Activated CD8-positive, alpha-beta memory T cell treated with anti-CD3 and anti-CD28 coated beads for 1 hour (primary cell): ENCODE data around the gene RPL37.
"Not testable (repeated sequence)": the region's sequence is repeated elsewhere in the genome, so short reads cannot be mapped to it uniquely, and the experiment has no call there.

Source experiments
- DNase-seq, 2 donors: peaks; one replicate each; pipeline ENCODE4 v3.0.0-alpha.2; 2020; ENCODE audit warnings: low read depth in 1 of 2; ENCODE audit errors: extremely low read depth in 1 of 2

Gene RPL37

GRCh38 chr5:40834849-40835787 is at the start of gene RPL37:
TSS of gene RPL37 (minus strand) at chr5:40835222. CDS start at chr5:40835185, 37 bp downstream.
- peak; percentile 74 to 78 for DNase-seq

GRCh38 chr5:40883051-40883450 is 48.0 kb upstream of the RPL37 start:
- DNase-seq, result not testable (repeated sequence)

GRCh38 chr5:40882291-40882690 is 47.3 kb upstream of the RPL37 start:
- no peak for DNase-seq

- DNase-seq, result no peak
These were observed 44.3 kb upstream of the RPL37 start for GRCh38 chr5:40879163-40879942.

- no peak for DNase-seq
These were observed 42.5 kb upstream of the RPL37 start for GRCh38 chr5:40877371-40877988.

GRCh38 chr5:40875958-40876357 is 40.9 kb upstream of the RPL37 start:
- DNase-seq, result no peak

- no peak for DNase-seq
These were observed 38.4 kb upstream of the RPL37 start for GRCh38 chr5:40873286-40873880.

- not testable (repeated sequence) for DNase-seq
These were observed 37.2 kb upstream of the RPL37 start for GRCh38 chr5:40872253-40872652.

- DNase-seq, result no peak
These were observed 36.2 kb upstream of the RPL37 start for GRCh38 chr5:40871177-40871576.

- no peak for DNase-seq
These were observed 34.4 kb upstream of the RPL37 start for GRCh38 chr5:40869384-40869783.

- no peak for DNase-seq
These were observed 31.8 kb upstream of the RPL37 start for GRCh38 chr5:40866844-40867243.

GRCh38 chr5:40865004-40865403 is 30.0 kb upstream of the RPL37 start:
- DNase-seq, result not testable (repeated sequence)

- no peak for DNase-seq
These were observed 25.7 kb upstream of the RPL37 start for GRCh38 chr5:40860711-40861110.

GRCh38 chr5:40853632-40854192 is 18.7 kb upstream of the RPL37 start:
- no peak for DNase-seq

- DNase-seq, result no peak
These were observed 12.5 kb upstream of the RPL37 start for GRCh38 chr5:40847525-40847924.

- DNase-seq, result no peak
These were observed 11.3 kb upstream of the RPL37 start for GRCh38 chr5:40846371-40846770.

GRCh38 chr5:40844565-40844964 is 9.5 kb upstream of the RPL37 start:
- no peak for DNase-seq

GRCh38 chr5:40842351-40842750 is 7.3 kb upstream of the RPL37 start:
- DNase-seq, result no peak

- DNase-seq, result no peak
These were observed 6.2 kb upstream of the RPL37 start, which contains the start of gene CARD6 for GRCh38 chr5:40841068-40841805. TSS of gene CARD6 (plus strand) at chr5:40841367. CDS start at chr5:40841383, 16 bp downstream.

GRCh38 chr5:40838086-40838485 is 3.1 kb upstream of the RPL37 start:
- no peak for DNase-seq
